Endodermal cell (in vitro differentiated cells): ENCODE data around the gene CHCHD3. TPM values are rescaled to one million over a fixed set of nuclear protein-coding genes. Genes with fewer than 3 reads are reported as not detected.

Source experiments
- DNase-seq: peaks from one replicate; pipeline ENCODE4 v3.0.0-alpha.2; 2017
- H3K27ac ChIP-seq: 2 replicates; pipeline ENCODE4 v1.5.1; 2013; ENCODE audit warnings: mild to moderate bottlenecking, low read depth, low read length, moderate library complexity
- H3K27me3 ChIP-seq: 2 replicates; pipeline ENCODE4 v1.6.1; 2013; ENCODE audit warnings: mild to moderate bottlenecking, low read length, moderate library complexity; ENCODE audit not compliant: insufficient read depth, control insufficient read depth, poor library complexity, severe bottlenecking
- H3K36me3 ChIP-seq: 2 replicates; pipeline ENCODE4 v1.7.0; 2013; ENCODE audit warnings: mild to moderate bottlenecking, low read length, moderate library complexity; ENCODE audit not compliant: control insufficient read depth, insufficient read depth
- H3K4me1 ChIP-seq: one replicate; pipeline ENCODE4 v1.7.0; 2013; ENCODE audit warnings: low read length; ENCODE audit not compliant: control insufficient read depth, insufficient read depth
- H3K4me3 ChIP-seq: 2 replicates; pipeline ENCODE4 v1.5.1; 2013; ENCODE audit warnings: mild to moderate bottlenecking, low read length, moderate library complexity
- H3K9ac ChIP-seq: 2 replicates; pipeline ENCODE4 v1.6.1; 2013; ENCODE audit warnings: mild to moderate bottlenecking, low read length, moderate library complexity; ENCODE audit not compliant: poor library complexity, severe bottlenecking; ENCODE audit errors: extremely low read depth
- H3K9me3 ChIP-seq: 2 replicates; pipeline ENCODE4 v1.6.1; 2013; ENCODE audit warnings: mild to moderate bottlenecking, low read length, moderate library complexity; ENCODE audit not compliant: control insufficient read depth
- H3K27ac Mint-ChIP-seq: 2 replicates; pipeline ENCODE4 v1.8.0; 2020; ENCODE audit warnings: mixed read lengths
- H3K27me3 Mint-ChIP-seq: 2 replicates; pipeline ENCODE4 v1.8.0; 2021; ENCODE audit warnings: mild to moderate bottlenecking, mixed read lengths; ENCODE audit not compliant: insufficient read depth
- H3K36me3 Mint-ChIP-seq: 2 replicates; pipeline ENCODE4 v1.8.0; 2020; ENCODE audit warnings: low read depth, mixed read lengths
- H3K4me1 Mint-ChIP-seq: 2 replicates; pipeline ENCODE4 v1.8.0; 2020; ENCODE audit warnings: mixed read lengths
- H3K4me3 Mint-ChIP-seq: 2 replicates; pipeline ENCODE4 v1.8.0; 2020; ENCODE audit warnings: mild to moderate bottlenecking, moderate library complexity, mixed read lengths
- H3K9me3 Mint-ChIP-seq: 2 replicates; pipeline ENCODE4 v1.8.0; 2020; ENCODE audit warnings: mild to moderate bottlenecking, mixed read lengths
- CTCF ChIP-seq: fragments of 200-600 bp; sonication (generic); conservative IDR thresholded peaks from 2 replicates; pipeline ENCODE4 v1.5.0; 2021; ENCODE audit warnings: antibody characterized with exemption, mild to moderate bottlenecking
- WGBS, 2 experiments: methylation state at CpG; one replicate each; pipeline versions ENCODE4 v1.1.5 to v1.1.7; 2013; ENCODE audit warnings: missing lambda C conversion rate in 2 of 2, mixed read lengths in 1 of 2; ENCODE audit not compliant: insufficient coverage in 1 of 2, insufficient read length in 1 of 2; 5-methylcytosine and 5-hydroxymethylcytosine counted together
- total RNA-seq, 2 donors: library from RNA; stranded (reverse); fragmentation: NEBNext Ultra II Directional in 1 of 2; extraction: Animal tissue kit (Norgen Biotek cat#: 25700) in 1 of 2; gene quantifications; 2 replicates in 1 of 2; 3 replicates in 1 of 2; pipeline ENCODE4 v1.2.1, GENCODE V29; 2021

The CHCHD3 gene
- total RNA-seq, 2 donors from 2014 or later, result 70.4 to 75.2 TPM

DNA sequence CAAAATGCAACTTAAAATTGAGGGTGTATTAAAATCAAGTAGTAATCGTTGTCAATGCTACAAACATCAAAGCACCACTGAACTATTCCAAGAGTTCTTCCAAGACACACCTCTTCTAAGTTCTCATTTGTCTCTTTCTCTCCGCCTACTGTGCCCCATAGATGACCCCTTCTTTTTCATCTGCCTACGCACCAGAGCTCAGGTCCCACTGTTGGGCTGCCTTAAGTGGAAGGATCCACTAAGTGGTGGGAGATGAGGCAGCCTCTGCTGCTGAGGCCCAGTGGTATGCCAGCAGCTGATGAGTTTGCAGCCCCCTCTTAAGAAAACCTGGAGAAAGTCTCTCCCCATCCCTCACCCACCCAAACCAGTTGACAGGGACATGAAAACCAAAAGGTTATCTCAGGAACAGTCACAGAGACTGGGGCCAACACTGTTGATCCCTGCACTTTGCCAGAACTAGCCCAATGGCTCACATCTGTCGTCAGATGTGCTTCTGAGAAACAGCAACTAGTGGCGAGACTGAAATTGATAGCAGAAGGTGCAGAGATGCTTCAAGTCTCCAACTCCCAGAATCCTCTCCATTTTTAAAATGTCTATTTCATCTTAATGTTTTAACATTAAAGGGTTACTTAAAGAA is 88.4 kb downstream of the CHCHD3 start:
- Mint-ChIP-seq H3K36me3 (peaks cover 2% of the 10 kb centered on the region), H3K4me1 (peaks cover 31% of the 10 kb centered on the region), H3K4me3 (no peak overlapping the region), H3K27me3 (no peaks in the 10 kb centered on the region), H3K27ac (no peak overlapping the region), H3K9me3 (no peaks in the 10 kb centered on the region)
- WGBS, 2 experiments, result 95 to 96% methylated on average over 3 to 5 of the region's 5 CpGs
- TF ChIP-seq CTCF, result no peak
- Histone ChIP-seq H3K36me3 (no peaks in the 10 kb centered on the region), H3K9me3 (no peaks in the 10 kb centered on the region), H3K4me1 (peaks cover 9% of the 10 kb centered on the region), H3K9ac (no peak overlapping the region), H3K27me3 (peaks cover 24% of the 10 kb centered on the region), H3K4me3 (no peak overlapping the region), H3K27ac (no peak overlapping the region)
- no peak for DNase-seq

DNA sequence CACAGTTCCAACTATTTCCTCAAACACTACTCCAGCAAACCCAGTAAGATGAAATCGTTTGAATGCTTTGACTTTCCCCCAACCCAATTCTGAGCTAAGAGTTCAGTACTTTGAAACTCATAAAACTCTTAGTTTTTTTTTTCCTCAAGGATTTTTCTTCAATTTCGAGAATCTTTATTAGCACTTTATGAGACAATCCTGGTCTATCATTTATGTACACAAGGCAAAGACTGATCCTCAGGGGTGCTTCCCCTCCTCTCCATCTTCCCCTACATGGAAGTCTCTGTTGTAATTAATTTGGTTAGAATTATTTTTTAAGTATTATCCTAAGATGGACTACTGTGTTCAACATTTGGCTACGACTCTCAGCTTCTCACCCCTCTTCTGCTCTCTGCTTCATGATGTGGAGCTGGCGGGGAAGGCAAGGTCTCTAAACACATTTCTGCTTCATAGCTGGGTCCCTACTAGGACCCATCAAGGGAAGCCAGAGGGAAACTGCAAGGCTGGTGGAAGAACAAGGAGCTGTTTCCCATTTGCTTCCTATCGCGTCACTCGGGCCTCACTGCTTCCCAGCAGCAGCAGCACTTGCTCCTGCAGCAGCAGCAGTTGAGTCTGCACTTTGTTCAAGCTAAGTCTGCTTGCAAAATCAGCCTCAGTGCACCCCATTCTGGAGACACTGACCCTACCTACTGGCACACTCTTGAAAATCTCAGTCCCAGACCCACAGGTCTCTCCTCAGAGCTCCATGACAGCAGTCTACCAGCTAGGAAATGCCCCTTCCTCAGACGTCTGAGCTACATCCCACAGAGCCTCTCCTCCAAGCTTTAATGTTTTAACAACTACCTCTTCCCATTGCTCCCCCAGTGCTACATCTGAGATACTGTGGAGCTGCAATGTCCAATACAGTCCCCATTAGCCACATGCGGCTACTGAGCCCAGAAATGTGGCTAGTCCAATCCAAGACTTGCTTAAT is 90.0 kb downstream of the CHCHD3 start:
- 85 to 90% methylated on average over 3 to 9 of the region's 9 CpGs for WGBS, 2 experiments
- peaks cover 24% of the 10 kb centered on the region for H3K4me1 Mint-ChIP-seq

More for the DNA sequence above, 90.0 kb downstream of the CHCHD3 start:
- Mint-ChIP-seq H3K27me3 (no peaks in the 10 kb centered on the region), H3K4me3 (no peak overlapping the region), H3K36me3 (peaks cover 2% of the 10 kb centered on the region), H3K9me3 (no peaks in the 10 kb centered on the region), H3K27ac (peak overlapping the region; percentile 45)
- TF ChIP-seq CTCF, result no peak
- no peaks in the 10 kb centered on the region for H3K36me3 ChIP-seq
- peaks cover 7% of the 10 kb centered on the region for H3K4me1 ChIP-seq
- no peak overlapping the region for H3K9ac ChIP-seq
- H3K4me3 ChIP-seq, result no peak overlapping the region
- peaks cover 9% of the 10 kb centered on the region for H3K27me3 ChIP-seq
- DNase-seq, result peak; percentile 57
- no peak overlapping the region for H3K27ac ChIP-seq
- H3K9me3 ChIP-seq, result no peaks in the 10 kb centered on the region
